ENCODE results near the gene GFRA1.
"Not testable (repeated sequence)": the region's sequence is repeated elsewhere in the genome, so short reads cannot be mapped to it uniquely, and the experiment has no call there.

GFRA1 gene

GRCh38 chr10:116049974-116050304 is 223.1 kb downstream of the GFRA1 start:
- Mint-ChIP-seq H3K9me3 (peaks cover 3% of the 10 kb centered on the region), H3K27me3 (no peaks in the 10 kb centered on the region)

GRCh38 chr10:116049158-116049973 is 223.6 kb downstream of the GFRA1 start:
- Mint-ChIP-seq H3K36me3 (ENCODE audit: low read depth) (no peaks in the 10 kb centered on the region), H3K9me3 (peaks cover 3% of the 10 kb centered on the region), H3K27ac (no peak overlapping the region), H3K4me1 (ENCODE audit: low read depth) (no peaks in the 10 kb centered on the region), H3K4me3 (no peak overlapping the region), H3K27me3 (no peaks in the 10 kb centered on the region)
- no peak for DNase-seq

More at GRCh38 chr10:116049974-116050304, 223.1 kb downstream of the GFRA1 start:
- H3K27ac Mint-ChIP-seq: no peak overlapping the region
- H3K4me1 Mint-ChIP-seq (ENCODE audit: low read depth): no peaks in the 10 kb centered on the region
- H3K4me3 Mint-ChIP-seq: no peak overlapping the region
- no peak for DNase-seq
- no peaks in the 10 kb centered on the region for H3K36me3 Mint-ChIP-seq (ENCODE audit: low read depth)

- Mint-ChIP-seq H3K9me3 (peaks cover 5% of the 10 kb centered on the region), H3K4me3 (no peak overlapping the region), H3K36me3 (ENCODE audit: low read depth) (no peaks in the 10 kb centered on the region), H3K27me3 (no peaks in the 10 kb centered on the region), H3K27ac (no peak overlapping the region), H3K4me1 (ENCODE audit: low read depth) (no peaks in the 10 kb centered on the region)
- no peak for DNase-seq
Observed at GRCh38 chr10:116045366-116046356, 227.3 kb downstream of the GFRA1 start.

GRCh38 chr10:116044801-116045248 is 228.2 kb downstream of the GFRA1 start:
- DNase-seq: no peak
- peaks cover 5% of the 10 kb centered on the region for H3K9me3 Mint-ChIP-seq
- no peaks in the 10 kb centered on the region for H3K4me1 Mint-ChIP-seq (ENCODE audit: low read depth)
- H3K4me3 Mint-ChIP-seq: no peak overlapping the region
- no peaks in the 10 kb centered on the region for H3K27me3 Mint-ChIP-seq
- H3K36me3 Mint-ChIP-seq (ENCODE audit: low read depth): no peaks in the 10 kb centered on the region
- H3K27ac Mint-ChIP-seq: no peak overlapping the region

- Mint-ChIP-seq H3K9me3 (peaks cover 2% of the 10 kb centered on the region), H3K27me3 (no peaks in the 10 kb centered on the region), H3K36me3 (ENCODE audit: low read depth) (no peaks in the 10 kb centered on the region), H3K27ac (no peak overlapping the region), H3K4me3 (no peak overlapping the region), H3K4me1 (ENCODE audit: low read depth) (no peaks in the 10 kb centered on the region)
- no peak for DNase-seq
Observed at GRCh38 chr10:116043861-116044260, 229.1 kb downstream of the GFRA1 start.

- H3K4me1 Mint-ChIP-seq (ENCODE audit: low read depth): no peaks in the 10 kb centered on the region
- H3K36me3 Mint-ChIP-seq (ENCODE audit: low read depth): no peaks in the 10 kb centered on the region
- H3K27me3 Mint-ChIP-seq: no peaks in the 10 kb centered on the region
- peaks cover 2% of the 10 kb centered on the region for H3K9me3 Mint-ChIP-seq
- H3K4me3 Mint-ChIP-seq: no peak overlapping the region
- H3K27ac Mint-ChIP-seq: no peak overlapping the region
- DNase-seq: no peak
Observed at GRCh38 chr10:116043304-116043703, 229.7 kb downstream of the GFRA1 start.

GRCh38 chr10:116041948-116042347 is 231.1 kb downstream of the GFRA1 start:
- Mint-ChIP-seq H3K9me3 (peaks cover 7% of the 10 kb centered on the region), H3K36me3 (ENCODE audit: low read depth) (no peaks in the 10 kb centered on the region), H3K4me3 (no peak overlapping the region), H3K27me3 (no peaks in the 10 kb centered on the region), H3K27ac (no peak overlapping the region), H3K4me1 (ENCODE audit: low read depth) (no peaks in the 10 kb centered on the region)
- no peak for DNase-seq

GRCh38 chr10:116039612-116040011 is 233.4 kb downstream of the GFRA1 start:
- Mint-ChIP-seq H3K27me3 (no peaks in the 10 kb centered on the region), H3K4me3 (no peak overlapping the region), H3K4me1 (ENCODE audit: low read depth) (no peaks in the 10 kb centered on the region), H3K9me3 (peaks cover 7% of the 10 kb centered on the region), H3K27ac (no peak overlapping the region), H3K36me3 (ENCODE audit: low read depth) (no peaks in the 10 kb centered on the region)
- DNase-seq: no peak

- Mint-ChIP-seq H3K27ac (no peak overlapping the region), H3K4me3 (no peak overlapping the region), H3K36me3 (ENCODE audit: low read depth) (no peaks in the 10 kb centered on the region), H3K27me3 (no peaks in the 10 kb centered on the region), H3K9me3 (peaks cover 14% of the 10 kb centered on the region), H3K4me1 (ENCODE audit: low read depth) (no peaks in the 10 kb centered on the region)
- no peak for DNase-seq
Observed at GRCh38 chr10:116038259-116038658, 234.7 kb downstream of the GFRA1 start.

GRCh38 chr10:116035406-116035805 is 237.6 kb downstream of the GFRA1 start:
- not testable (repeated sequence) for H3K4me1 Mint-ChIP-seq (ENCODE audit: low read depth); H3K36me3 Mint-ChIP-seq (ENCODE audit: low read depth); H3K27me3 Mint-ChIP-seq; DNase-seq; H3K27ac Mint-ChIP-seq; H3K4me3 Mint-ChIP-seq
- H3K9me3 Mint-ChIP-seq: peaks cover 27% of the 10 kb centered on the region

- H3K4me1 Mint-ChIP-seq (ENCODE audit: low read depth): no peaks in the 10 kb centered on the region
- H3K36me3 Mint-ChIP-seq (ENCODE audit: low read depth): no peaks in the 10 kb centered on the region
- H3K4me3 Mint-ChIP-seq: no peak overlapping the region
- H3K27ac Mint-ChIP-seq: no peak overlapping the region
- H3K27me3 Mint-ChIP-seq: no peaks in the 10 kb centered on the region
- H3K9me3 Mint-ChIP-seq: peaks cover 26% of the 10 kb centered on the region
- no peak for DNase-seq
Observed at GRCh38 chr10:116030576-116030975, 242.4 kb downstream of the GFRA1 start.

GRCh38 chr10:116029826-116030225 is 243.2 kb downstream of the GFRA1 start:
- Mint-ChIP-seq H3K9me3 (peaks cover 26% of the 10 kb centered on the region), H3K27me3 (no peaks in the 10 kb centered on the region), H3K36me3 (ENCODE audit: low read depth) (no peaks in the 10 kb centered on the region), H3K27ac (no peak overlapping the region), H3K4me3 (no peak overlapping the region), H3K4me1 (ENCODE audit: low read depth) (no peaks in the 10 kb centered on the region)
- DNase-seq: no peak

- H3K27me3 Mint-ChIP-seq: no peaks in the 10 kb centered on the region
Observed at GRCh38 chr10:116027355-116027754, 245.7 kb downstream of the GFRA1 start.

GRCh38 chr10:116026725-116027124 is 246.3 kb downstream of the GFRA1 start:
- no peak overlapping the region for H3K4me3 Mint-ChIP-seq
- no peaks in the 10 kb centered on the region for H3K4me1 Mint-ChIP-seq (ENCODE audit: low read depth)

More at GRCh38 chr10:116027355-116027754, 245.7 kb downstream of the GFRA1 start:
- no peak overlapping the region for H3K4me3 Mint-ChIP-seq
- no peak for DNase-seq
- H3K4me1 Mint-ChIP-seq (ENCODE audit: low read depth): no peaks in the 10 kb centered on the region
- H3K27ac Mint-ChIP-seq: no peak overlapping the region
- peaks cover 11% of the 10 kb centered on the region for H3K9me3 Mint-ChIP-seq
- no peaks in the 10 kb centered on the region for H3K36me3 Mint-ChIP-seq (ENCODE audit: low read depth)

GRCh38 chr10:116026315-116026714 is 246.7 kb downstream of the GFRA1 start:
- H3K4me3 Mint-ChIP-seq: no peak overlapping the region
- H3K36me3 Mint-ChIP-seq (ENCODE audit: low read depth): no peaks in the 10 kb centered on the region
- no peaks in the 10 kb centered on the region for H3K4me1 Mint-ChIP-seq (ENCODE audit: low read depth)
- H3K27ac Mint-ChIP-seq: no peak overlapping the region
- H3K9me3 Mint-ChIP-seq: peaks cover 8% of the 10 kb centered on the region
- no peaks in the 10 kb centered on the region for H3K27me3 Mint-ChIP-seq
- no peak for DNase-seq

More at GRCh38 chr10:116026725-116027124, 246.3 kb downstream of the GFRA1 start:
- DNase-seq: no peak
- Mint-ChIP-seq H3K9me3 (peaks cover 9% of the 10 kb centered on the region), H3K36me3 (ENCODE audit: low read depth) (no peaks in the 10 kb centered on the region), H3K27ac (no peak overlapping the region), H3K27me3 (no peaks in the 10 kb centered on the region)
